Activated B cell treated with CpG ODN at 0.5 μM for 24 hours (primary cell): Measurements from ENCODE around the gene GALNT2. TPM values are rescaled to one million over a fixed set of nuclear protein-coding genes. Genes with fewer than 3 reads are reported as not detected.

Experiments used
- ATAC-seq: fragments of 200-7000 bp; cut with Tn5 transposase; one replicate; pipeline ENCODE4 v1.10.0; 2021; ENCODE audit warnings: low read depth, mild to moderate bottlenecking, moderate library complexity
- CTCF ChIA-PET: fragments of 350-600 bp; sonication (Branson Sonifier 250); formaldehyde crosslinking; loops from one replicate; lab custom pipeline; 2021; ENCODE audit warnings: antibody characterized with exemption; lab: Charles Lee
- POLR2A ChIA-PET: fragments of 350-600 bp; sonication (Branson Sonifier 250); formaldehyde crosslinking; loops from one replicate; lab custom pipeline; 2021; ENCODE audit warnings: antibody characterized with exemption; lab: Charles Lee
- DNase-seq: peaks from one replicate; pipeline ENCODE4 v3.0.0; 2022
- H3K27ac Mint-ChIP-seq: one replicate; pipeline ENCODE4 v1.8.0; 2020; ENCODE audit warnings: mixed read lengths
- H3K27me3 Mint-ChIP-seq: one replicate; pipeline ENCODE4 v1.8.0; 2021; ENCODE audit warnings: mixed read lengths
- H3K36me3 Mint-ChIP-seq: one replicate; pipeline ENCODE4 v1.8.0; 2021; ENCODE audit warnings: low read depth, mixed read lengths
- H3K4me1 Mint-ChIP-seq: one replicate; pipeline ENCODE4 v1.8.0; 2021; ENCODE audit warnings: mixed read lengths
- H3K4me3 Mint-ChIP-seq: one replicate; pipeline ENCODE4 v1.8.0; 2020; ENCODE audit warnings: mild to moderate bottlenecking, mixed read lengths
- H3K9me3 Mint-ChIP-seq: one replicate; pipeline ENCODE4 v1.8.0; 2020; ENCODE audit warnings: mixed read lengths
- intact Hi-C: fragments of 100-400 bp; cut with micrococcal nuclease; formaldehyde crosslinking; loops from one replicate; pipeline ENCODE4 v1.15.1; 2024
- total RNA-seq: library from RNA; stranded (reverse); gene quantifications from 2 replicates; pipeline ENCODE4 v1.2.3, GENCODE V29; 2022
- TF ChIP-seq, protein P1 (sequence below): fragments of 200-600 bp; IDR thresholded peaks from one replicate; pipeline ENCODE4 v1.8.0; 2022; ENCODE audit warnings: antibody characterized with exemption, mild to moderate bottlenecking

Gene GALNT2
- total RNA-seq, 1 donor from 2014 or later = 108 TPM

DNA sequence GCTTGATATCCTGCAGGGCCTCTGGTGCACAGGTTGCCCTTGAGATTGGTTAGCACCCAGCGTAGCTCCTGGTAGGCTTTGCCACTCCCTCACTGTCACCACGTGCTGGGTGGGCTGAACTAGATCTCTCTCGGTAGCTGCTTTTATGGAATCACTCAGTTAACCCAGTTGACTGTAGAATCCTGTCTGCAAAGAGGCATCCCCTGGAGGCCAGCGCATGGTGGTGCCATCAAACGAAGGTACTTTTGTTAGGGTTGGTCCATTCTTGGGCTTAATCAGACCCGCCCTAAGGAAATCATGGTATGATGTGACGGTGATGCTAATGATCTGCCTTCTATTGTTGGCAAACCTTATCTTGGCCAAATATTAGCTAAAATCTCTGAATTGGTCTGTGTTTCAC, 153.4 kb downstream of the GALNT2 start:
- no peak for ATAC-seq
- Mint-ChIP-seq H3K27ac (no peak overlapping the region), H3K4me3 (no peak overlapping the region), H3K36me3 (peaks cover 42% of the 10 kb centered on the region), H3K27me3 (no peaks in the 10 kb centered on the region), H3K4me1 (peaks cover 62% of the 10 kb centered on the region), H3K9me3 (no peaks in the 10 kb centered on the region)
- ChIA-PET CTCF (interaction anchor here (0.6 to 1.1 kb wide), 2 partner anchors 17 to 39 kb away, joined by 3 to 4 read pairs; no protein-coding TSS in a partner anchor), POLR2A (interaction anchor here (1.3 kb wide), 1 partner anchor 97 kb away, joined by 3 read pairs; no protein-coding TSS in a partner anchor)
- intact Hi-C loops = no loop called here
- no peak for DNase-seq
- TF ChIP-seq, protein P1, sequence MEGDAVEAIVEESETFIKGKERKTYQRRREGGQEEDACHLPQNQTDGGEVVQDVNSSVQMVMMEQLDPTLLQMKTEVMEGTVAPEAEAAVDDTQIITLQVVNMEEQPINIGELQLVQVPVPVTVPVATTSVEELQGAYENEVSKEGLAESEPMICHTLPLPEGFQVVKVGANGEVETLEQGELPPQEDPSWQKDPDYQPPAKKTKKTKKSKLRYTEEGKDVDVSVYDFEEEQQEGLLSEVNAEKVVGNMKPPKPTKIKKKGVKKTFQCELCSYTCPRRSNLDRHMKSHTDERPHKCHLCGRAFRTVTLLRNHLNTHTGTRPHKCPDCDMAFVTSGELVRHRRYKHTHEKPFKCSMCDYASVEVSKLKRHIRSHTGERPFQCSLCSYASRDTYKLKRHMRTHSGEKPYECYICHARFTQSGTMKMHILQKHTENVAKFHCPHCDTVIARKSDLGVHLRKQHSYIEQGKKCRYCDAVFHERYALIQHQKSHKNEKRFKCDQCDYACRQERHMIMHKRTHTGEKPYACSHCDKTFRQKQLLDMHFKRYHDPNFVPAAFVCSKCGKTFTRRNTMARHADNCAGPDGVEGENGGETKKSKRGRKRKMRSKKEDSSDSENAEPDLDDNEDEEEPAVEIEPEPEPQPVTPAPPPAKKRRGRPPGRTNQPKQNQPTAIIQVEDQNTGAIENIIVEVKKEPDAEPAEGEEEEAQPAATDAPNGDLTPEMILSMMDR = no peak

DNA sequence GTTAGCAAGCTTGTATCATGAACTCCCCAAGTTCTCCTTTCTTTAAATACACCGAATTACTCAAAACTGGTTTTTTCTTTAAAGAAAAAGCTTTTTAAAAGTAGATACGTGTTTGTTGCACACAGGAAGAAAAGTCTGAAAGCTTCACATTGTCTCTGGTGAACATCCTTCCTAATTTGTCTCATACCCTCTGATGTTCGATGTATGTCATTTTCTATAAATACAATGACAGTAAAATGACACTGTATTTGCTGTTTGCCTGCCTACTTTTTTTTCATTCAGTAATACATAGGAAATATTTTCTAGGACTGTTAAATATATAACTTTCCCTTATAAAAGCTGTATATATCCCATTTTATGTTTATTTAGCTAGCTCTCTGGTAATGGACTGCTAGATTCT, 153.9 kb downstream of the GALNT2 start:
- TF ChIP-seq, protein P1 = no peak
- intact Hi-C loops = no loop called here
- Mint-ChIP-seq H3K36me3 (peaks cover 39% of the 10 kb centered on the region), H3K4me1 (peaks cover 57% of the 10 kb centered on the region), H3K9me3 (no peaks in the 10 kb centered on the region), H3K27me3 (no peaks in the 10 kb centered on the region), H3K4me3 (no peak overlapping the region), H3K27ac (no peak overlapping the region)
- DNase-seq (no peak), ATAC-seq (no peak)
- ChIA-PET CTCF (interaction anchor here (0.6 to 1.1 kb wide), 3 partner anchors 18 to 560 kb away, joined by 3 to 4 read pairs (median 4); no protein-coding TSS in a partner anchor), POLR2A (interaction anchor here (1.3 kb wide), 1 partner anchor 98 kb away, joined by 3 read pairs; no protein-coding TSS in a partner anchor)

DNA sequence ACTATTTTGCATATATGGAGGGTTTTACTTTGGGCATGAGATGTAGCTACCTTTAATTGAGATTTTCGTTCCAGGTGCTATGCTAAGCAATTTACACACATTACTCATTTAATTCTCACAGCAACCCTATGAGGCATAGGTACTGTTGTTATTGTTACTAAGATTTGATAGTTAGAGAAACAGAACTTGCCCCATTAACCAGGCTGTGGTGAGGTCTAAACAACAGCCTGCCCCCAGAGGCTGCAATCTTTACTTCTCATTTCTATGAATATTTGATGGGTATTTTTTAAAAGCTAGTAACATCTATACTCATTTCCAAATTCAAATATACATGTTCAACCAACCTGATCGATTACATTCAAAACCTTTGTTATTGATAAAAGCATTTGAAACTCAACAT, 155.6 kb downstream of the GALNT2 start:
- POLR2A ChIA-PET = no interaction called here
- TF ChIP-seq, protein P1 = no peak
- DNase-seq (no peak), ATAC-seq (no peak)
- H3K4me1 Mint-ChIP-seq = peaks cover 40% of the 10 kb centered on the region
- CTCF ChIA-PET = no interaction called here
- H3K9me3 Mint-ChIP-seq = no peaks in the 10 kb centered on the region
- H3K27ac Mint-ChIP-seq = no peak overlapping the region
- no peaks in the 10 kb centered on the region for H3K27me3 Mint-ChIP-seq
- peaks cover 37% of the 10 kb centered on the region for H3K36me3 Mint-ChIP-seq
- no peak overlapping the region for H3K4me3 Mint-ChIP-seq
- intact Hi-C loops = no loop called here

DNA sequence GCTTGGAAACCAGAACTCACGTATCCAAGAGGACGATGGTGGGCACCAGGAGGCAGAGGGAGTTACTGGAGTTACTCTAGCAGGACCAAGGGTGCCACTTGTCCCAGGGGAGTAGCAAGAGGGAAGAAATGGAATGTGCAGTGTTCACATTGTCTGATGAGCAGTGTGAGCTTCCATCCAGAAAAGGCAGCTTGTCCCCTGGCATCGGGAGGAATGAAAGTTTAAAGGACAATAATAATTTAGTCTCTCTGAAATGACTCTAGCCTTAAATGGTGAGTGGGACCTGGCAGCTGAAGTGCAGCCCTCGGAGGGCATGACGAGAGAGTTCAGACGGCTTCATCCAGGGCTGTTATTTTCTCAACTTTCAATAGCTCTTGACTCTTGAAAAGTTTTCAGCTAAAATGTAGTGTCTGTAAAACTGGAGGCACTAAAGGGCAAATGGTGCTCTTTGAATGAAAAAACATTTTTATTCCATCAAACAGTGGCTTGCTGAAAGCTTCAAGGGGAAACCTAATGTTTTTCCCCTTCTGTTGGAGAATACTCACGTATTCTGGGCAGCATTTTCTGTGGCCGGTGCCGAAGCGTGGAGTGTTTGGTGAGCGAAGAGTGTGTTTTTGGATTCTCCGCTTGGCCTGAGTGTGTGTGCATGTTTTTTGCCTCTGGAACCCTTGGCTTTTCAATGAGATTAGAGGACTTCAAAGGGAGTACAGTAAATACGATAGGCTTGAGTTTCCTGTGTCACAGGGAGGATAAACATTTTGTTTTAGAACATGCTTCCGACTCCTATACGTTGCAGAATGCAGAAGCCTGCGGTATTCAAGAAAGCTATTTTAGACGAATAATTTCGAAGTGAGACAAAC, 157.3 kb downstream of the GALNT2 start:
- ChIA-PET CTCF (no interaction called here), POLR2A (interaction anchor here (0.6 kb wide), 1 partner anchor 17 kb away, joined by 3 read pairs; no protein-coding TSS in a partner anchor)
- Mint-ChIP-seq H3K27ac (no peak overlapping the region), H3K36me3 (peaks cover 34% of the 10 kb centered on the region), H3K4me3 (no peak overlapping the region), H3K4me1 (peaks cover 31% of the 10 kb centered on the region), H3K9me3 (no peaks in the 10 kb centered on the region), H3K27me3 (no peaks in the 10 kb centered on the region)
- intact Hi-C loops = loop anchor here (2.0 kb wide), 1 partner anchor 14 kb away; no protein-coding TSS in a partner anchor
- ATAC-seq = no peak
- TF ChIP-seq, protein P1 = no peak
- no peak for DNase-seq
